HG03060 (cell line): Measurements from ENCODE around the gene TCF20.

ENCODE experiments used
- ATAC-seq: cut with Tn5 transposase; IDR thresholded peaks from one replicate; pipeline ENCODE4 v1.9.1; 2021; ENCODE audit warnings: low read depth, moderate number of reproducible peaks; ENCODE audit not compliant: unreplicated experiment

The TCF20 gene

DNA sequence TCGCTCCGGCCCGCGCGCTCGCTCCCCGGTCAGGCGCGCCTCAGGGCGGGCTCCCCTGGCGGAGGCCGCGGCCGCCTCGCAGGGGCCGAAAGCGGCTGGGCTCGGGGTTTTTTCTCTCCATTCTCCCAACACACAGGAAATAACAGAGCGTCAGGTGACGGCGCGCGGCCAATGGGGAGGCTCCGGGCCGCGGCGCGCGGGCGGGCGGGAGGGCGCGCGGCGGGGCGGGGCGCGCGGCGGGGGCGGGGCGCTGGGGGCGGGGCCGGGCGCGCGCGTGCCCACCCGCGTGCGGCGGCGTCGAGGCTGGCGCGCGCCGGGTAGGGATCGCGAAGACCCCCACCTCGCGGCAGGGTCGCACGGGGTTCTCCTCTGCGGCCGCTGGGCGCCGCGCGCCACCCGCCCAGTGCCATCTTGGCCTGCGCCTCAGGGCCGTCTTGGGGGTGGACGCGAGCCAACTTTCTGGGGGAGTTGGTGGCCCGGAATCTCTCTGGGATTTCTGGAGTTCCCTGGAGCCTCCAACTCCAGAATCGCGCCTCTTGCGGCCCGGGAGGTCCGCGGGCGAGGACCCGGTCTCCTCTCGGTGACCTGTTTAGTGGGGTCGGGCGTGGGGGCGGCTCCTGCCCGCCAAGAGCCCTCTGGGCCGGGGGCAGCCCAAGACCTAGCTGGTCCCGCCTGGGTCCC, at the start of gene TCF20:
Gene TCF20 (minus strand): TSS at position 144 of the 681 bp plus-strand sequence. CDS start 55,348 bp downstream, outside the sequence.
- ATAC-seq, result no peak

DNA sequence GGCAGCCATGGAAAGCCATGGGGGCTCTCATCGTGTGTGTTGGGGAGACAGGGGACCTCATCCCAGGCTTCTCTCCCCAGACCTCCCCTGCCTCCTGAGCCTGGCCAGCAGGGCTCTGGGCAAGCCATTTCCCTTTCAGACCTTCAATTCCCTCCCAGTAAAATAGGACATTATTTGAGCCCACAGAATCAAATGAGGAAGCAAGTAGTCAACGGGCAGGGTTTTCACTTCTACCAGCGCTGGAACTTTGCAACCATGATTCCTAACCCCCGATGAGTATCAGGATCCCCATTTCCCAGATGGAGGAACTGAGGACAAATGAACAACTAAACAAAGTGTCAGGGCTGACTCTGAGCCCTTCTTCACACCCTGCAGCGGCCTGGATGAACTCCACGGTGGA, 48.9 kb upstream of the TCF20 start:
- ATAC-seq, result no peak

DNA sequence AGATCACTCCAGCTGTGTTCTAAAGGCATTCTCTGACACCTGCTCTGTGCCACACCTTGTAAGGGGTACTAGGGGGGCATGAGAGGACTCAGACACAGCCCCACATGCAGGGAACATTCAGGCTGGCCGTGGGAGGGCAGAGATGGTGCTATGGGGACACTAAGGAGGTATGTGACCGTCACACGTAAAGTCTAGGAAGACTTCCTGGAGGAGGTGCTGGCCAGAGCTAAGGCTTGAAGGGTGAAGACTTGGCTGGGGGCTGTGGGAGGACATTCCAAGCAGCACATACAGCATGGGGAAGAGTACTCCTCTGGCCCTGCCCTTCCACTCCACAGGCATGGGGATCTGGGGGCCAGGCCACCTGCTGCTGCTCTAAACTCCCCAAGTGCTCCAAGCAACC, 48.5 kb upstream of the TCF20 start:
- no peak for ATAC-seq

GRCh38 chr22:42317691-42318547, 47.5 kb upstream of the TCF20 start:
- ATAC-seq, result no peak

GRCh38 chr22:42317008-42317407, 46.6 kb upstream of the TCF20 start:
- ATAC-seq, result no peak

DNA sequence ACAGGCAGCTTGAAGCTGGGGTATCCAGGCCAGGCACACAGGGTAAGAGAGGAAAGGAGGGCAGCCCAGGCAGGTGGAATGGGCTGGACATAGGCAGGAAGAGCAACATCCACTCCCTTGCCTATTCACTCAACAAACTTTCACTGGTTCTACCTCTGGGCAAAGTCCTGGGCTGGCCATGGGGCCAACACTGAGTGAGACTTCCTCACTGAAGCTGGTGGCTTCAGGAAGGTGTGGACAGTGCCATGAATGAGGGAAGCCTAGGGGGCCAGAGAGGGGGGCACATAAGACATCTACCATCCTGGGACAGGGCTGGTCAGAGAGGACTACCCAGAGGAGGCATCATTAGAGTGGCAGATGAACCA, 44.9 kb upstream of the TCF20 start:
- no peak for ATAC-seq

GRCh38 chr22:42314709-42315391, 44.4 kb upstream of the TCF20 start:
- no peak for ATAC-seq

- no peak for ATAC-seq
Measured at GRCh38 chr22:42313804-42314581, 43.5 kb upstream of the TCF20 start.

DNA sequence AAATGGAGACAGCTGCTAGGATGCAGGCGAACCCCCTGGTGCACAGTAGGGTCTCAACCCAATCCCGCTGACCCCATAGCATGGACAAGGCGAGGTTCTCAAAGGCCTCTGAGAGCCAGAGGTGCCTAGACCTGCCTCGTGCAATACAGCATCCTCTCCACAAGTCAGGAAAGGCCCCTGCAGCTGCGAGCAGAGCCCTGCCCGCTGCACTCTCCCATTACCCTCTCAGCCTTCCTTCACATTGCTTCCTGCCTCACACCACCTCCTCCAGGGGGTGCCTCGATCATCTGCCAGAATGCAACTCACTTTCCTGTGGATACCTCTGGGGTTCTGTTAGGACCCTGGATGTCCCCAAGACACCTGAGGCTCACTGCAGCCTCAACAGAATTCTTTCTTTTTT, 42.8 kb upstream of the TCF20 start:
- no peak for ATAC-seq

- no peak for ATAC-seq
Measured at GRCh38 chr22:42310291-42311015, 40.0 kb upstream of the TCF20 start.

DNA sequence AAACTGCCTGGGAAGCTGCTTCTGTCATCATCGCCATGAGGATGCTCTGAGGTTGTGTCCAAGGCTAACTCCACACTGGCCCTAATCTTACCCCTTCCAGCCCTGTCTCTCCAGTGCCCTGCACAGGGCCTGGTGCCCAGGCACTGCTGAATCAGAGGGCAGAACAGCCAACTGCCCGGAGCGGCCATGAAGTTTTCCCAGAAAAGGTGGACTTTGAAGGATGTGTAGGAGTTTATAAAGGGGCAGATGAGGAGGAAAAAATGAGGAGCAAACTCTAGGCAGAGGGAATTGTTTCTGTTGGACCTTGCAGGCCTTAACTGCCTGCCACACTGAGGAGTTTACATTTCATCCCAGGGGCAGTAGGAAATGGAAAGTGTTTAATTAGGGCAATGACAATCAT, 39.4 kb upstream of the TCF20 start:
- no peak for ATAC-seq

GRCh38 chr22:42308892-42309468, 38.5 kb upstream of the TCF20 start:
- ATAC-seq, result no peak

GRCh38 chr22:42307806-42308563, 37.5 kb upstream of the TCF20 start:
- no peak for ATAC-seq

GRCh38 chr22:42306010-42306409, 35.6 kb upstream of the TCF20 start:
- no peak for ATAC-seq

- ATAC-seq, result no peak
Measured at GRCh38 chr22:42304324-42304790, 33.9 kb upstream of the TCF20 start.

DNA sequence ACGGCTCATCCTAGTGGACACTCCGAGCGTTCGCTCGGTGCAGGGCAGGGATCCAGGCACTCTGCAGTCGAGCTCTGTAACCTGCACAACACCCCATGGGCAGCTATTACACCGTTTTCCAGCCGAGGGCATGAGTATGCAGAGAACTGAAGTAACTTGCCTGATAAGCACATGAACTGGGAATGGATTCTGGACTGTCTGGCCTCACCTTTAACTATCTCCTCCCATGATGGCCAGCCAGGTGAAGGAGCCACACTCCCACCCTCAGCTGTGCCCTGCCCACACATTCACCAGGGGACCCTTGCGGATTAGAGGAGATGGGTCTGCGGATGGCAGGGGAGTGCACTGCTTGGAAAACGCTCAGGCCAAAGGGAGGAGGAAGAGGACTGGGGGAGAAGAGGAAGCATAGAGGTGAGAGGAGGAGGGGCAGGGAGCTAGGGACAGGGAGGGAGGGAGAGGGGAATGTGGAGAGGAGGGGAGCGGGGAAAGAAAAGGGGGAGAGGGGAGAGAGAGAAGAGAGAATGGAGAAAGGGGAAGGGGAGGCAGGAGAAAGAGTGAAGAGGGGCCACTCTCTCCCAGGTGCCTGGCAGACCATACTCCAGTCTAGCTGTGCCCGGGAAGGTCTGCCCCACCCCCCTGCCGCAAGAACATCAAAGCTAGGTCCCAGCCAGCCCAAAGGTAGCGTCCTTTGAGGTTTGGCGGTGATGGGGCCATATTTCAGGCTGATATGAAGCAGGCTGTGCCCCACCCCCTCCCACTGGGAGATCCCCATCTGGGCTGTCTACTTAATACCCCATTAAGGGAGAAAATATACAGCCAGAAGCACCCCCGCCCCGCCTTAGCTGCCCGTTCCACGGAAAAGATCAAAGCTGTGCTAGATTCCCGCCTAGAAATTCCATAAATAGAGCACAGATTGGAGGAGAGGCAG, 33.2 kb upstream of the TCF20 start:
- ATAC-seq, result no peak

- no peak for ATAC-seq
Measured at GRCh38 chr22:42301742-42302102, 31.3 kb upstream of the TCF20 start.
